Endothelial cell (in vitro differentiated cells): ENCODE data around the gene DOCK3. TPM values are rescaled to one million over a fixed set of nuclear protein-coding genes. Genes with fewer than 3 reads are reported as not detected.

Source experiments
- DNase-seq: peaks from one replicate; pipeline ENCODE4 v3.0.0; 2021; ENCODE audit warnings: low spot score
- H3K27ac Mint-ChIP-seq: one replicate; pipeline ENCODE4 v1.8.0; 2021; ENCODE audit warnings: mixed read lengths, inconsistent platforms; ENCODE audit not compliant: unreplicated experiment
- H3K27me3 Mint-ChIP-seq: one replicate; pipeline ENCODE4 v1.8.0; 2021; ENCODE audit warnings: mild to moderate bottlenecking, moderate library complexity, mixed read lengths, inconsistent platforms; ENCODE audit not compliant: unreplicated experiment
- H3K36me3 Mint-ChIP-seq: one replicate; pipeline ENCODE4 v1.8.0; 2021; ENCODE audit warnings: mild to moderate bottlenecking, low read depth, mixed read lengths, inconsistent platforms; ENCODE audit not compliant: unreplicated experiment
- H3K4me1 Mint-ChIP-seq: one replicate; pipeline ENCODE4 v1.8.0; 2021; ENCODE audit warnings: mild to moderate bottlenecking, mixed read lengths, inconsistent platforms; ENCODE audit not compliant: unreplicated experiment
- H3K4me3 Mint-ChIP-seq: one replicate; pipeline ENCODE4 v1.8.0; 2021; ENCODE audit warnings: mild to moderate bottlenecking, mixed read lengths, inconsistent platforms; ENCODE audit not compliant: unreplicated experiment
- H3K9me3 Mint-ChIP-seq: one replicate; pipeline ENCODE4 v1.8.0; 2021; ENCODE audit warnings: mixed read lengths, inconsistent platforms; ENCODE audit not compliant: unreplicated experiment
- CTCF ChIP-seq: fragments of 200-600 bp; sonication (generic); IDR thresholded peaks from one replicate; pipeline ENCODE4 v1.5.0; 2021; ENCODE audit warnings: antibody characterized with exemption; ENCODE audit not compliant: unreplicated experiment
- total RNA-seq: library from RNA; stranded (reverse); fragmentation: NEBNext Ultra II Directional; extraction: Animal tissue kit (Norgen Biotek cat#: 25700); gene quantifications from one replicate; pipeline ENCODE4 v1.2.1, GENCODE V29; 2021; ENCODE audit not compliant: unreplicated experiment

Gene DOCK3
- total RNA-seq, 1 donor from 2014 or later, result 1.3 TPM

- H3K27me3 Mint-ChIP-seq, result no peaks in the 10 kb centered on the region
- DNase-seq, result no peak
- no peaks in the 10 kb centered on the region for H3K36me3 Mint-ChIP-seq
- TF ChIP-seq CTCF, result no peak
- H3K9me3 Mint-ChIP-seq, result no peaks in the 10 kb centered on the region
- H3K4me3 Mint-ChIP-seq, result no peak overlapping the region
- H3K4me1 Mint-ChIP-seq, result no peaks in the 10 kb centered on the region
- no peak overlapping the region for H3K27ac Mint-ChIP-seq
These were observed 141.1 kb downstream of the DOCK3 start for GRCh38 chr3:50815844-50816243.

DNA sequence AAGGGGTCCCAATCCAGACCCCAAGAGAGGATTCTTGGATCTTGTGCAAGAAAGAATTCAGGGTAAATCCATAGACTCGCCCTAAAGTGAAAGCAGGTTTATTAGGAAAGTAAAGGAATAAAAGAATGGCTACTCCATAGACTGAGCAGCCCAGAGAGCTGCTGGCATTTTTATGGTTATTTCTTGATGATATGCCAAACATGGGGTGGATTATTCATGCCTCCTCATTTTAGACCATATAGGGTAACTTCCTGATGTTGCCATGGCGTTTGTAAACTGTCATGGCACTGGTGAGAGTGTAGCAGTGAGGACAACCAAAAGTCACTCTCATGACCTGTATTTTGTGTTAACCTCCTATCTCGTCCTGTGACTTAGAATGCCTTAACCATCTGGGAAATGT, 142.2 kb downstream of the DOCK3 start:
- no peak for TF ChIP-seq CTCF
- no peaks in the 10 kb centered on the region for H3K36me3 Mint-ChIP-seq
- no peaks in the 10 kb centered on the region for H3K9me3 Mint-ChIP-seq
- no peak overlapping the region for H3K4me3 Mint-ChIP-seq
- no peak overlapping the region for H3K27ac Mint-ChIP-seq
- H3K27me3 Mint-ChIP-seq, result no peaks in the 10 kb centered on the region
- H3K4me1 Mint-ChIP-seq, result no peaks in the 10 kb centered on the region
- DNase-seq, result no peak

GRCh38 chr3:50817756-50818529, 143.2 kb downstream of the DOCK3 start:
- Mint-ChIP-seq H3K36me3 (no peaks in the 10 kb centered on the region), H3K9me3 (no peaks in the 10 kb centered on the region), H3K4me3 (no peak overlapping the region), H3K27ac (no peak overlapping the region), H3K4me1 (no peaks in the 10 kb centered on the region), H3K27me3 (no peaks in the 10 kb centered on the region)
- DNase-seq, result no peak
- no peak for TF ChIP-seq CTCF

GRCh38 chr3:50819882-50820281, 145.2 kb downstream of the DOCK3 start:
- no peak overlapping the region for H3K27ac Mint-ChIP-seq
- no peaks in the 10 kb centered on the region for H3K9me3 Mint-ChIP-seq
- no peak for TF ChIP-seq CTCF
- no peaks in the 10 kb centered on the region for H3K4me1 Mint-ChIP-seq
- H3K36me3 Mint-ChIP-seq, result no peaks in the 10 kb centered on the region
- no peak for DNase-seq
- no peak overlapping the region for H3K4me3 Mint-ChIP-seq
- no peaks in the 10 kb centered on the region for H3K27me3 Mint-ChIP-seq

DNA sequence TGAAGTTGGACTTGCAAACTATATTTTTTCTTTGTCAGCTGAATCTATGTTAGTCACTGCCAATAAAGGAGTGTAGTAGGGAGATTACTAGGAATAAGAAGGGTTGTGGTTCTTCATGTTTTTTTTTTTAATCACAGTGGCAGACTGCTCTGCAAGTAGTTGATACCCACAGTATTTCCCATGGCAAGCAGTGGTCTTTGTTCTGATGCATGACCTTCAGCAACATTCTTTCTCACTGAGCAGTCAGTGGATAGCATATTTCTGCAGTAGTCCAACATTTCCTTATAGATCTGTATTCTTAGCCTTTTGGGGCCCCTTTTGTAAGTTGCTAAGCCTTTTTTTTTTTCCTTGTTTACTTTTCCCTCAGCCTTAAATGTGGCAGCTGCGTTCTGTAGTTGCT, 151.1 kb downstream of the DOCK3 start:
- Mint-ChIP-seq H3K4me3 (no peak overlapping the region), H3K36me3 (no peaks in the 10 kb centered on the region), H3K27me3 (no peaks in the 10 kb centered on the region), H3K4me1 (no peaks in the 10 kb centered on the region), H3K27ac (no peak overlapping the region), H3K9me3 (no peaks in the 10 kb centered on the region)
- TF ChIP-seq CTCF, result no peak
- DNase-seq, result no peak
